SK-N-SH treated with all-trans-retinoic acid at 6 μM for 48 hours (cell line): ENCODE results near the gene SLC2A4RG.

Source experiments
- ARNTL ChIP-seq: fragments of 450-650 bp; formaldehyde crosslinking; IDR thresholded peaks from 2 replicates; pipeline ENCODE4 v1.5.0; 2020; ENCODE audit warnings: low read depth, mild to moderate bottlenecking, moderate library complexity, borderline replicate concordance
- CSDC2 ChIP-seq: fragments of 250-450 bp; sonication (Bioruptor Pico); IDR thresholded peaks from 2 replicates; pipeline ENCODE4 v1.5.0; 2020; ENCODE audit warnings: mild to moderate bottlenecking, moderate library complexity
- GLIS3 ChIP-seq: fragments of 250-450 bp; sonication (Bioruptor Pico); IDR thresholded peaks from 2 replicates; pipeline ENCODE4 v1.5.0; 2020; ENCODE audit warnings: mild to moderate bottlenecking, moderate library complexity
- ISL1 ChIP-seq: fragments of 250-450 bp; sonication (Bioruptor Pico); IDR thresholded peaks from 2 replicates; pipeline ENCODE4 v2.1.2; 2022; ENCODE audit warnings: mild to moderate bottlenecking, moderate library complexity
- OSR1 ChIP-seq: fragments of 250-450 bp; sonication (Bioruptor Pico); IDR thresholded peaks from 2 replicates; pipeline ENCODE4 v1.8.0; 2022; ENCODE audit warnings: moderate library complexity, mild to moderate bottlenecking, inconsistent platforms
- PPARA ChIP-seq: fragments of 250-450 bp; sonication (Bioruptor Pico); IDR thresholded peaks from 2 replicates; pipeline ENCODE4 v1.5.0; 2020; ENCODE audit warnings: mild to moderate bottlenecking, borderline replicate concordance
- RARB ChIP-seq: fragments of 250-450 bp; sonication (Bioruptor Pico); IDR thresholded peaks from 2 replicates; pipeline ENCODE4 v1.8.0; 2021; ENCODE audit warnings: mild to moderate bottlenecking, moderate library complexity
- TCF4 ChIP-seq: fragments of 250-450 bp; sonication (Bioruptor Pico); IDR thresholded peaks from 2 replicates; pipeline ENCODE4 v1.8.0; 2021; ENCODE audit warnings: mild to moderate bottlenecking, moderate library complexity, borderline replicate concordance
- ZC3H10 ChIP-seq: fragments of 250-450 bp; sonication (Bioruptor Pico); IDR thresholded peaks from 2 replicates; pipeline ENCODE4 v1.5.1; 2021; ENCODE audit warnings: mild to moderate bottlenecking, moderate library complexity
- ZNF8 ChIP-seq: fragments of 450-650 bp; formaldehyde crosslinking; IDR thresholded peaks from 2 replicates; pipeline ENCODE4 v1.5.0; 2020; ENCODE audit warnings: mild to moderate bottlenecking, moderate library complexity

DNA sequence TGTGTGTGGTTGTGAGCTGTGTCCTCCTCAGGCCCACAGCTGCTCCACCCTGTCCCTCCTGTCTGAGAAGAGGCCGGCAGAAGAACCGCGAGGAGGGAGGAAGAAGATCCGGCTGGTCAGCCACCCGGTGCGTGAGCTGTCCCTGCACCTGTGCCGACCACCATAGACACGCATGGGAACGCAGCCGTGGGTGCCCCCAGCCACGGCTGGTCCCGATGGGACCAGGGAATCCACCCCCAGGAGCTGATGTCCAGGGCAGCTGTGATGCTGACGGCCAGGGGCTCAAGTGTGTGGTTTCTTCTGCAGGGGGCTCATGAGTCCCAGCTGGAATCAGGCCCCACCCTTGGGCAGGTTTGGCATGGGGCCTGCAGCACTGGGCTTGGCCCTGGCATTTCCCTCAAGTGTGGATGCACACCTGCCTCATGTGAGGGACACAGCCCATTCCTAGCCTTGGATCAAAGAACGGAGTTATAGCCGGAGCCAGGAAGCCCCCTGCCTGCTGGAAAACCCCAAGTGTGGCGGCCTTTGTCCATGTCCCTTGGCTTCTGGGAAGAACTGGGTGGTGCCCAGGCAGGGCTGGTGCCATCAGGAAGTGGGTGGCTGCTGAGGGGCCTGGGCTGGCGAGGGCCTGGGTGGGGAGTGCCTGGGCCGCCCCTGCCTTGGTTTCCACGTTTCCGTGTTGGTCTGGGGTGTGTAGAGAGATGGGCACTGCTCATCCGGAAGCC lies 47.7 kb upstream of the SLC2A4RG start:
- no peak for TF ChIP-seq ISL1 (CRISPR knock-in tag)
- no peak for TF ChIP-seq ARNTL (CRISPR knock-in tag)
- no peak for TF ChIP-seq PPARA (CRISPR knock-in tag)
- no peak for TF ChIP-seq ZNF8 (CRISPR knock-in tag)
- TF ChIP-seq TCF4 (CRISPR knock-in tag), result no peak
- no peak for TF ChIP-seq CSDC2 (CRISPR knock-in tag)
- no peak for TF ChIP-seq RARB (CRISPR knock-in tag)
- TF ChIP-seq ZC3H10 (CRISPR knock-in tag), result no peak
- TF ChIP-seq GLIS3, result no peak
- TF ChIP-seq OSR1, result no peak
